NCI-H82 treated with DMSO at 0.1 percent for 48 hours (cell line): ENCODE data around the gene MINDY3.
"Not testable (repeated sequence)": the region's sequence is repeated elsewhere in the genome, so short reads cannot be mapped to it uniquely, and the experiment has no call there.

Experiments used
- DNase-seq: peaks from one replicate; lab custom pipeline; 2025; ENCODE audit not compliant: unreplicated experiment; lab: John Stamatoyannopoulos, UW

Gene MINDY3

DNA sequence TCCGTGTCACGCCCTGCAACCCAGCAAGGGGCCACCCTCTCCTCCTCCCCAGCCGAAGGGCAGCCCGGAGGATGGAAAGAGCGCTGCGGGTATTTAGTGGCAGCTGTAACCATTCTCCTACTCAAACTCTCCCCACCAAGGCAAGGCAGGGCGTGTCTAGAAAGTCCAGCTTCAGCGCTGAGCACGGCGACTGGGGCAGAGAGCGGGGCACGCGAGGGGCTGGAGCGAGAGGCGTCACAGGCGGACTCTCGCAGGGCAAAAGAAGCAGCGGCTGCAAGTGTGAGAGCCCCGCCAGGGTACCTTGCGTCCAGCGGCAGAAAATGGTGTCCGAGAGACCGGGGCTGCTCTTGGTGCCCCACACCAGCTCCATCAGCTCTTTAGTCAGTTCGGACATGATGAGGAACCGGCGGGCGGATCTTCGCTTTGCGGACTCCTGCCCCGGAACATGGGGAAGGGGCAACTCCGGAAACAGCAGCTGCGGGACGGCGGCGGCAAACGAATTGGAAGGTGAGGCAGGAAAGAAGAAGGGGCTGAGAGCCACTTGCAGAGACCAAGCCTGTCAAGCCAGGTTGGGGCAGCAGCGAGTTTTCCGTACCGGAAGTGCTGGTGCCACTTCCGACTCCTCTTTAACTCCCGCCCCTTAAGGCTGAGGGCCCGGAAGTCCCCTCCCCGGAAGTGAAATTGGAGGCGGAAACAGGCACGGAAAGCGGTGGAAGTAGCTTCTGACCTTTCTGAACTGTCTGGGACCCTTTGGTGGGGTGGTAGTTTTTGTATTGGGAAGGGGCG, at the start of gene MINDY3:
Gene MINDY3 (minus strand): TSS at position 602 of the 786 bp plus-strand sequence. CDS start 208 bp downstream, at position 394.
- DNase-seq: peak; percentile 52

DNA sequence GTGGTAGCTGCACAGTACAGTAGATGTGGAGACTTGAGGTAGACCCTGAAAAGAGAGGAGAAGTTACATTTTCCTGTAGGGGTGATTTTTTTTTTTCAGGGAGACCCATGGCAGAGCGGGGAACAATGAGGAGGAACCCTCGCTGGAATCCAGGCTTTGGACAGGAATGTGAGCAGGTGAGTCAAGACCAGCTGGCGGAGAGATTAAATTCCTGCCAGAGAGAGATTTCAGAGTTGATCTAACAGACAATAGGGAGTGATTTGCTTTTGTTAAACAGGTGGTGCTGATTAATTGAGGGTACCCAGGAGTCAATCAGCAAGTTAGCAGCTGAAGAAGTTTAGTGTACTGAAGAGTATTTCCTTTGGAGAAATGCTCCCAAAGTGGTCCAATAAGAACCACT, 41.6 kb upstream of the MINDY3 start:
- DNase-seq: peak; percentile 7

DNA sequence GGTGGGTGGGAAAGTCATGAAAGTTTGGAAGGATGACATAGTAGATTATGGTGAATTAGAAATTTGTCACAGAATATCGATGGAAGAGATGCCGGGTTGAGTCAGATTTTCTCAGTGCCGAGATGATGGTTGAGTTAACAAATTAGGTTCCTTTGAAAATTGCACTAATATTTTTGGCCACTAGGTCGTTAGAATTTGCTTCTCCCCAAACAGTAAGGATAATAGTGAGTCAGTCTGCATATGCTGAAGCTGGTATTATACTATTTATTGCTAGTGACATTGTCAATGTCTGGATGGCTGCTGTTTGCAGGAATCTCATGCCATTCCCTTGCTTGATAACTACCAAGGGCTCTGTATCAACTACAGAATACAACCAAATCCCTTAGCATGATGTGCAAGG, 37.7 kb upstream of the MINDY3 start:
- DNase-seq: no peak

DNA sequence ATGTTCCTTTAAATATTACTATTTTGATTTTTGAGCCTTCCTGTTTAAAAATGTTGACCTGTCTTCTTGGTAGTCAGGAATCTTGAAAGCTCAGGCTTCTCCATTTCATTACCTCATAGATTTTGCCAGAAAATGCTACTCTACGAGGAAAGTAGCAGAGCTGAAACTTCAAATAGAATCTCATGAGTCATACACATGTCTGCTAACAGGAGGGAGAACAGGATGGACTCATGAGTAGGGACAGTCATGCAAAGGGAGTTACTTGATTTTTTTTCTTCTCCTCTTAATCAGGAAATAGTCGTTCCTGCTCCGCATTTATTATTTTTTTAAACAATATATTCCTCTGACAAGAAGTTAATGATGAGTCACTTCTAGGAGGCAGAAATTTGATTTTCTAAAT, 37.0 kb upstream of the MINDY3 start:
- DNase-seq: no peak

DNA sequence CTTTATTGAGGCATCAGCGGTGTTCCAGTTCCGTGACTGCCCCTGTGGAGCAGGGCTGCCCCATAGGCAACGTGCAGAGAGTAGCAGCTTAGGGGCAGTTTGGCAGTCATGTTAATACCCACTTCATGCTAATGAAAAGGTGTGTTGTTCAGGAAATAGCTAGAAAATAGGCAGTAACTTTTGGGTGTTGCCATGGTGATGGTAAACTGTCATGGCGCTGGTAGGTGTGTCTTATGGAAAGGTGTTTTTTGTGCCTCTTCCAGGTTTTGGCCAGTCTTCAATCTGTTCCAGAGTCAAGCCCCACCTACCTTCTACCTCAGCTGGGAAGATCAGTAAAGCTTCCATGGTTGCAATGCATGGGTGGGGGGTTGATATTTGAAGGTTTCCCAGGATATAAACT, 36.3 kb upstream of the MINDY3 start:
- no peak for DNase-seq

DNA sequence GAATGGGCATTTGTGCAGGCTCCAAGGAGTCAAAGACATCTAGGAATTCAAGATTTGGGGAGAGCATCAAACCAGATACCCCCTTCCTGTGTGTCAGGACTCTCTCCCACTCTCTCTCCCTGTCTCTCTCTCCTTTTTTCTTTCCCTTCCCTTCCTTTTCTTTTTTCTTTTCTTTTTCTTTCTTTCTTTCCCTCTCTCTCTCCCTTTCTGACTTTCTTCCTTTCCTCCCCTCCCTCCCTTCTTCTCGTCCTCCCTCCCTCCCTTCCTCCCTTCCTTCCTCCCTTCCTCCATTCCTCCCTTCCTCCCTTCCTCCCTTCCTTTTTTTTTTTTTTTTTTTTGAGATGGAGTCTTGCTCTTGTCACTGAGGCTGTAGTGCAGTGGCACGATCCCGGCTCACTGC, 24.1 kb upstream of the MINDY3 start:
- DNase-seq: no peak

DNA sequence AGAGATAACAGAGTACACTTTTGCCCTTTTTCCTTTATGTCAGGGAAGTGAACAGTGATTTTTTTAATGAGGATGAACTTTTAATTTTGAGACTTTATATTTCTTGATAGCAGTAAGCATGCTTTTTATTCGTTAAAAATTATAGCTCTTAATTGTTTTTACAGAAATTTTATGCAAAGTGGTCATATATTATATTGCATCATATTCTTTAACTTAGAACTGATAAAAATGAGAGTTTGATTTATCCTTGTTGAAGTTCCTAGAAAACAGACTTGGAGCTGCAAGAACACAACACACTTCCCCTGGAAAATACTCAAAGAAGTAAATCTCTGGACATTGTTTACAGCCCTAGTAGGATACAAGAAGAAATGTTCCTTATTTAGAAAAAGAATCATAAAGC, 21.2 kb upstream of the MINDY3 start:
- DNase-seq: no peak

DNA sequence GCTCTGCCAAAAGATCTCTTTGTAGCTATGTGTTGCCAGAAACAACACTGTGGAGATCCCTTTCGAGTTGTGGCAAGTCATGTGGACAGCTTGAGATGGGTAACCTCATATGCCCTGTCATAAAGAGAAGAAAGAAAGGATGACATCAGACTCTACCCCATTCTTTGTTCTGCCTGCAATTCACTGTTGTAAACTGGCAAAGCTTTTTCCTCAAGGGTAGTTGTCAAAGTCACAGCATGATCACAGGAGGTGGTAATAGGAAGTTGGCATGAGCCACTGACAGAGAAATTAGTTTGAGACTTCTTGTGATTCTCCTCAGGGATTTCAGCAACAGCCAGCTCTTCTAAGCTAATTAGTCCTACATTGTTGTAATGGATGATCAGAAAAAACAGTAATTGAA, 19.4 kb upstream of the MINDY3 start:
- DNase-seq: no peak

DNA sequence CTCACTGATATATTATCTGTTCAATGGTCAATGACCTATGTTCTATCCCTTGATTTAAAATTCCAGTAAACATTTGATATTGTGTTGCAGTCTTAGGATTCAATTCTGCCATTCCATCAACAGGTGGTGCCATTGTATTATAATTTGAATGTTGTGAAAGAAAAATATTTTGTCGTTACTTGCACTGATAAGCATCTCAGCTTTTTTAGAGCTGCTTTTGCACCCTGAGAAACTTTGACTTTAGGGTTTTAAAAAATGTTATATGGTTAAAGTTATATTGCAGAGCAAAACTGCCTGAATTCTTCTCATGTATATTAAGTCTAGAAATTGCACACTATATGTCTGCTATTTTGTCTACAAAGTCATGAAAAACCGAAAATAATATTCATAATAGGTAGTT, 18.8 kb upstream of the MINDY3 start:
- peak; percentile 7 for DNase-seq

DNA sequence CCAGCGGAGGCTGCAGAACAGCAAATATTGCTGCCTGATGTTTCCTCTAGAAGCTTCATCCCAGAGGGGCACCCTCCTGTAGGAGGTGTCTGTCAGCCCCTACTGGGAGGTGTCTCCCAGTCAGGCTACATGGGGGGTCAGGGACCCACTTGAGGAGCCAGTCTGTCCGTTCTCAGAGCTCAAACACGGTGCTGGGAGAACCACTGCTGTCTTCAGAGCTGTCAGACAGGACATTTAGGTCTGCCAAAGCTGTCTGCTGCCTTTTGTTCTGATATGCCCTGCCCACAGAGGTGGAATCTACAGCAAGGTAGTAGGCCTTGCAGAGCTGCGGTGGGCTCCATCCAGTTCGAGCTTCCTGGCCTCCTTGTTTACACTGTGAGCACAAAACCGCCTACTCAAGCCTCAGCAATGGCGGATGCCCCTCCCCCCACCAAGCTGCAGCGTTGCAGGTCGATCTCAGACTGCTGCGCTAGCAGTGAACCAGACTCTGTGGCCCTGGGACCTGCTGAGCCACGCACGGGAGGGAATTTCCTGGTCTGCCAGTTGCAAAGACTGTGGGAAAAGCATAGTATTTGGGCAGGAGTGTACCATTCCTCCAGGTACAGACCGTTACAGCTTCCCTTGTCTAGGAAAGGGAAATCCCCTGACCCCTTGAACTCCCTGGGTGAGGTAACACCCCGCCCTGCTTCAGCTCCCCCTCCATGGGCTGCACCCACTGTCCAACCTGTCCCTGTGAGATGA, 17.7 kb upstream of the MINDY3 start:
- DNase-seq: no peak

DNA sequence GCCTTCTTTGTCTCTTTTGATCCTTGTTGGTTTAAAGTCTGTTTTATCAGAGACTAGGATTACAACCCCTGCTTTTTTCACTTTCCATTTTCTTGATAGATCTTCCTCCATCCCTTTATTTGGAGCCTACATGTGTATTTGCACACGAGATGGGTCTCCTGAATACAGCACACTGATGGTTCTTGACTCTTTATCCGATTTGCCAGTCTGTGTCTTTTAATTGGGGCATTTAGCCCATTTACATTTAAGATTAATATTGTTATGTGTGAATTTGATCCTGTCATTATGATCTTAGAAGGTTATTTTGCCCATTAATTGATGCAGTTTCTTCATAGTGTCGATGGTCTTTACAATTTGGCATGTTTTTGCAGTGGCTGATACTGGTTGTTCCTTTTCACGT, 16.0 kb upstream of the MINDY3 start:
- not testable (repeated sequence) for DNase-seq

DNA sequence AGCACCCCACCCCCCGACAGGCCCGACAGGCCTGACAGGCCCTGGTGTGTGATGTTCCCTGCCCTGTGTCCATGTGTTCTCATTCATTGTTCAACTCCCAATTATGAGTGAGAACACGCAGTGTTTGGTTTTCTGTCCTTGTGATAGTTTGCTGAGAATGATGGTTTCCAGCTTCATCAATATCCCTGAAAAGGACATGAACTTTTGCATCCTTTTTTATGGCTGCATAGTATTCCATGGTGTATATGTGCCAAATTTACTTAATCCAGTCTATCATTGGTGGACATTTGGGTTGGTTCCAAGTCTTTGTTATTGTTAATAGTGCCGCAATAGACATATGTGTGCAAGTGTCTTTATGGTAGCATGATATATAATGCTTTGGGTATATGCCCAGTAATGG, 12.3 kb upstream of the MINDY3 start:
- not testable (repeated sequence) for DNase-seq

DNA sequence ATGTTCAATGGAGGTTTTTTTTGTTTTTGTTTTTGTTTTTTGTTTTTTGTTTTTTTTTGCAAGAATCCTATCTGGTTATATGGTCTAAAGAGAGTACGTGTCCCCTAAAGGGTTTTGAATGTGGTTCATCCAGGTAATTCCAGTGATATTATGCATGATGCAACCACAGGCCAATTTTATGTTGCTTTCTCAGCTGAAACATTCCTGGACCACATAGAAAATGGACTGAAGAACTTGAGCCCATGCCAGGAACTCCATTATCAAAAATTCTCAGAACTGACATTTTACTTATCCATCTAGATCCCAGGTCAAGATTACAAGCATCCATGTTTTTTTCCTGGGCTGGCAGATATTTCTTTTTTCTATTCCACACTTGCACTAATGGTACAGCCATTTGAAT, 11.5 kb upstream of the MINDY3 start:
- no peak for DNase-seq

DNA sequence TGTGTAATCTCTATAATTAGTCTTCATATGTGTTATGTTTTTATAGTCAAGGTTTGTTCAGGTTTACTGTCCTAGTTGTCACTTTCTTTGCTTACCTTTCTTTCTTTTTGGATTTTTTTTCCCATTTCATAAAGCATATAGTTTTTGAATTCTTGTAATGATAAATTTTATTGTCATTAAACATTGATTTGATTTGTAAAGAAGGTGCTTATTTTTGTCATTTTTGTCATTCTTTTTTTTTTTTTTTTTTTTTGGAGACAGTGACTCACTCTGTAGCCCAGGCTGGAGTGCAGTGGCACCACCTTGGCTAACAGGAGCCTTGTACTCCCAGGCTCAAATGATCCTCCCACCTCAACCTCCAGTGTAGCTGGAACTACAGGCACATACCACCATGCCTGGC, 9.6 kb upstream of the MINDY3 start:
- no peak for DNase-seq

DNA sequence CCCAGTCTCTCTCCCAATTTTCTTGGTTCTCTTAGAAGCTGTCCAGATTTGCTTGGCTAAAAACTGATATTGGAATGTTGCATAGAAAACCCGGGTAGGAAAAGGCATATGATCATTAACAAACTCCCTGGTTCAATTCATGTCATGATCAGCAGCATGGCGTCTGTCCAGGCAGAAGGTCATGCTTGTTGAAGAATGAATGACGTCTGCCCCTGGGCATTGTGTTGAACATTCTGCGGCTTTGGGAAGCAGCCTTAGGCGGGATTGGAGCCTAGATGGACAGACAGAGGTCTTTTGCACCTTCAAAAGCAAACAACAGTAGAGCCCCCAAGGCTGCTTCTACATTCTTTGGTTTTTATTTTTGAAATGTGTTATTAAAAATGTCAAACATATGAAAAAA, 7.7 kb upstream of the MINDY3 start:
- no peak for DNase-seq

DNA sequence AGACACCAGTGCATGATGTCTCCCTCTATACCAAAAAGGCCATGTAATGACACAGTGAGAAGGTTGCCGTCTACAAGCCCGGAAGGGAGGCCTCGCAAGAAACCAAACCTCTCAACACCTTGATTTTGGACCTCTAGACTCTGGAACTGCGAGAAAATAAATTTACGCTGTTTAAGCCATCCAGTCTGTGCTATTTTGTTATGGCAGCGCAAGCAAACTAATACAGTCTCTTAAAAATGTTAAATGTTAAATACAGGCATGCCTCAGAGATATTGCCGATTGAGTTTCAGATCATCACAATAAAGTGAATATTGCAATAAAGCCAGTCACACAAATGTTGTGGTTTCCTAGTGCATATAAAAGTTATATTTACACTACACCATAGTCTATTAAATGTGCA, 5.0 kb upstream of the MINDY3 start:
- DNase-seq: no peak

DNA sequence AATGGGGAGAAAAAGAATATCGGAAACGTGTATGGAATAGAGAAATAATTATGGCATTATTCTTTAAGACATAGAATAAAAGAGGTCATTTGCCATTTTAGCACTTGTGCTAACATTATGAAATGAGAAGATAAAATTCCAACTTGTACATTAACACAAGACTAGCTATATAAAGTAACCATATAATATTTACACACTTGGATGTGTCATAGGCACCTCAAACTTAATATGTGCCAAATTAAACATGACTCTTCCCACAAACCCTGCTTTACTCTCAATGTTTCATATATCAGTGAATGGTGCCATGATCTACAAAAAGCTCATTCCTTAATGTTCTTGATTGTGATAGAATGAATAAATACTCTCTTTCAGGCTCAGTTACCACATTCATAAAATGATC, 4.1 kb upstream of the MINDY3 start:
- DNase-seq: no peak

DNA sequence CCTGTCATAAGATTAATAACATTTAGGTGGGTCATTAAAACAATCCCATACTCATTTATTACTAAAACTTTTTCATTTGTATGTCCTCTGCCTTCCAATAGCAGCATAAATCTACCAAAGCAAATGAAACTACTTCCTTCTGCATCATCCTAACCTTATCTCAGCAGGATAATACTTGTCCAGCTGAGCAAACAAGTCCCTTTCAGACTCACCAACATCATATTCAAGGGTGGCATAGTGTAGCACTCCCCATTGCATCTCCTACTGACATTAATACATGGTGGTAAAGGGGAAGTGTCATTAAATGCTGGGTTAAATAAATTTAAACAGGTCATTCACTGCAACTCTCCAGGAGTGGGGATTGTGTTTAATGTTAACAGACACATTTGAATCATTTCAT, 3.4 kb upstream of the MINDY3 start:
- DNase-seq: no peak

DNA sequence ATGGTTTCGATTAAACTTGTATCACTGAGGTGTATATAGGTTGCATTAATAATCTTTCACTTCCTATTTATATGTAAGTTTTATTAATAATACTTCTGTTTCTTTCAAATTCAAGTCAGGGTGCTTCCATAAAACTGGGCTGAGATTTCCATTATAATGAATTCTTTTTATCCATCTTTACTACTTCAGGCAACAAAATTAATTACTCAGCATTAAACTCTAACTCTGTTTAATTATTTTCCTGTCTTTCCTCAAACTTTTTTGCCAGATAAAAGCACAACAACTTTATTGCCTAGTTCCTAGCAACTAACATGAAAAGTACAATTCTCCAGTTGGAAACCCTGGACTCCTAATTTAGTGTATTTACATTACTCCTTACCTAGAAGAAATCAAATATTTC, 3.0 kb upstream of the MINDY3 start:
- DNase-seq: no peak

DNA sequence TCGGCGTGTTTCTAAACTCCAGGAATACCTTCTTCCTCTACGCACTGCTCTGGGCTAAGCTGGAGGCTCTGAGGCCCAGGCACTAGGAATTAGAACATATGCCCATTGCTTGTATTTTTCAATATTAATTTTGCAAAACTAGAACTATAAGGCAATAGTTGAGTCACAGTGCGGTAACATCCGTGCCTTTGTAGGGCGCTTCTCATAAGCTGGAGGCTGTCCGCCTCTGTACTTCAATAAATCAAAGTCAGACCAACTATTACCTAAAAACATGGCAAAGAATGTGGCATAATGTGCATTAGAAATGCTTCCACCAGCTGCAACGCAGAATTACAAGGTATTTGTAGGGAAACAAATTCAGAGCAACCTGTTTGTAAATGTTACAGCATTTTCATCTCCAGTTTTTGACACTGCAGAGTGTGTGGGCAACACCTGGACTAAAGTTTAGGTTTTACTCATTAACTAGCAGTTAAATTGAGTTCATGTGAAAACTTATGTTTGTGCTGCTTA, 440 bp upstream of the MINDY3 start:
- DNase-seq: no peak

DNA sequence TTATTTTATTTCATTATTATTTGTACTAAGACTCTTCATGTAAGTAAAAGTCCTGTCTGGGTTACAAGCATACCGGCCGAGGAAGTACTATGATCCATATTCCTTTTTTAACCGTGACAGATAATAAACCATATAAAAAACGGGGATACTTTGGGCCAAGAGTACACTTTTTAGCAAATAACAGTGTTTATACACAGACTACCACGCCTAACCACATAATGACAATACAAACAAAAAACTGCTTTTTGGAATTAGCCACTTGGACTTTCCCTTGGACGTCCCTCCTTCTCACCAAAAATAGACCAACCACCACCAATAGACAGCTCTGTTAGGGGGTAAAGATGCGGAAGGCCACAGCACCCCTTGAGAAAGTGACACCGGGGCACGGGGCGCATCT, 800 bp downstream of the MINDY3 start:
- no peak for DNase-seq

DNA sequence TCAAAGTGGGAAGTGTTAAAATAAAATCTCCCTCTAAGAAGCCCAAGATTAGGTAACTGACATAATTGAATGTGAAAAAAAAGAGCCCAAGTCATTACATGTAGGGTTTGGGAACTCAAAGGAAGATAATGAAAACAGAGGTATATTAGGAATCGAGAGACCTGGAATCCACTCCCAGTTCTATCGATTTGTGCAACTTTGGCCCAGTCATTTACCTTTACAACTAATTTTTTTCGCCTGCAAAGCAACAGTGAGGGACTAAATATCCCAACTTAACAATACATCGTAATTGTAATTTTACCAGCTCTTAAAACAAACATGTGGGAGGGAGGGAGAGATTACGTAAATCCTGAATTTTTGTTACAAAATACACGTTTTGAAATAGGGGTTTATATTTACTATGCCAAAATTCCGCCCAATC, 1.4 kb downstream of the MINDY3 start:
- no peak for DNase-seq
